GM23338 (cell line): ENCODE measurements around the gene UNC5A. TPM values are rescaled to one million over a fixed set of nuclear protein-coding genes. Genes with fewer than 3 reads are reported as not detected.

Experiments
- ATAC-seq: fragments of 200-7000 bp; cut with Tn5 transposase; 3 replicates; pipeline ENCODE4 v1.9.1; 2020
- DNase-seq: peaks from one replicate; pipeline ENCODE4 v3.0.0-alpha.2; 2015; ENCODE audit warnings: low spot score
- H2AFZ ChIP-seq: fragments of 200-600 bp; sonication (generic); 2 replicates; pipeline ENCODE4 v1.8.0; 2016; ENCODE audit warnings: antibody characterized with exemption, mild to moderate bottlenecking, moderate library complexity
- H3F3A ChIP-seq: fragments of 200-600 bp; sonication (generic); replicated peaks from 2 replicates; pipeline ENCODE4 v1.8.0; 2017; ENCODE audit warnings: antibody characterized with exemption, mixed run types, low read depth
- H3K27ac ChIP-seq: fragments of 200-600 bp; sonication (generic); 2 replicates; pipeline ENCODE4 v1.6.1; 2016; ENCODE audit warnings: low read depth
- H3K27me3 ChIP-seq: fragments of 200-600 bp; sonication (generic); 2 replicates; pipeline ENCODE4 v1.8.0; 2016; ENCODE audit warnings: mild to moderate bottlenecking, mixed run types, moderate library complexity; ENCODE audit not compliant: insufficient read depth
- H3K36me3 ChIP-seq: fragments of 200-600 bp; sonication (generic); 2 replicates; pipeline ENCODE4 v1.8.0; 2016; ENCODE audit warnings: mild to moderate bottlenecking; ENCODE audit not compliant: insufficient read depth
- H3K4me1 ChIP-seq: fragments of 200-600 bp; sonication (generic); 2 replicates; pipeline ENCODE4 v1.8.0; 2016; ENCODE audit warnings: mild to moderate bottlenecking, moderate library complexity; ENCODE audit not compliant: insufficient read depth
- H3K4me2 ChIP-seq: fragments of 200-600 bp; sonication (generic); 2 replicates; pipeline ENCODE4 v1.7.1; 2017; ENCODE audit warnings: mixed run types
- H3K4me3 ChIP-seq: fragments of 200-600 bp; sonication (generic); 2 replicates; pipeline ENCODE4 v1.6.1; 2016; ENCODE audit warnings: mixed run types
- H3K79me2 ChIP-seq: fragments of 200-600 bp; sonication (generic); replicated peaks from 2 replicates; pipeline ENCODE4 v1.8.0; 2017; ENCODE audit warnings: mild to moderate bottlenecking; ENCODE audit not compliant: insufficient read depth
- H3K9me2 ChIP-seq: fragments of 200-600 bp; sonication (generic); 2 replicates; pipeline ENCODE4 v1.8.0; 2017; ENCODE audit not compliant: insufficient read depth
- H4K20me1 ChIP-seq: fragments of 200-600 bp; sonication (generic); replicated peaks from 2 replicates; pipeline ENCODE4 v1.8.0; 2017; ENCODE audit warnings: mild to moderate bottlenecking; ENCODE audit not compliant: insufficient read depth
- H3K27ac Mint-ChIP-seq: 2 replicates; pipeline ENCODE4 v1.8.0; 2020; ENCODE audit warnings: inconsistent platforms, mild to moderate bottlenecking, moderate library complexity, mixed read lengths
- H3K27me3 Mint-ChIP-seq: 3 replicates; pipeline ENCODE4 v1.8.0; 2022; ENCODE audit warnings: low read depth, mild to moderate bottlenecking, moderate library complexity, mixed read lengths, inconsistent platforms; ENCODE audit not compliant: insufficient read depth, poor library complexity
- H3K36me3 Mint-ChIP-seq: 3 replicates; pipeline ENCODE4 v1.8.0; 2021; ENCODE audit warnings: low read depth, mild to moderate bottlenecking, inconsistent platforms, moderate library complexity, mixed read lengths
- H3K4me1 Mint-ChIP-seq: 3 replicates; pipeline ENCODE4 v1.8.0; 2020; ENCODE audit warnings: mild to moderate bottlenecking, inconsistent platforms, mixed read lengths
- H3K4me3 Mint-ChIP-seq: 3 replicates; pipeline ENCODE4 v1.8.0; 2021; ENCODE audit warnings: moderate library complexity, mild to moderate bottlenecking, inconsistent platforms, mixed read lengths
- H3K9me3 Mint-ChIP-seq: 3 replicates; pipeline ENCODE4 v1.8.0; 2020; ENCODE audit warnings: moderate library complexity, mild to moderate bottlenecking, inconsistent platforms, mixed read lengths
- CREB1 ChIP-seq: fragments of 250-450 bp; sonication (Bioruptor Pico); IDR thresholded peaks from 2 replicates; pipeline ENCODE4 v1.5.0; 2020; ENCODE audit warnings: low read depth, mild to moderate bottlenecking, moderate library complexity
- CTCF ChIP-seq, 2 experiments: fragments of 200-600 bp in 1 of 2; sonication (generic) in 1 of 2; conservative IDR thresholded peaks; 2 replicates each; pipeline versions ENCODE4 v1.5.1 to v1.6.1; 2016 to 2017; ENCODE audit warnings: antibody characterized with exemption in 2 of 2, low read depth in 2 of 2, mild to moderate bottlenecking in 2 of 2, moderate library complexity in 1 of 2
- POLR2AphosphoS5 ChIP-seq: IDR thresholded peaks from 2 replicates; pipeline ENCODE4 v1.6.1; 2016; ENCODE audit warnings: antibody characterized with exemption, low read depth
- STAT1 ChIP-seq: IDR thresholded peaks from one replicate; pipeline ENCODE4 v1.6.1; 2016; ENCODE audit warnings: antibody characterized with exemption; ENCODE audit not compliant: unreplicated experiment
- ZNF114 ChIP-seq: fragments of 250-450 bp; sonication (Bioruptor Pico); IDR thresholded peaks from 2 replicates; pipeline ENCODE4 v1.5.0; 2020; ENCODE audit warnings: mild to moderate bottlenecking, moderate library complexity
- ZNF462 ChIP-seq: fragments of 250-450 bp; sonication (Bioruptor Pico); IDR thresholded peaks from 2 replicates; pipeline ENCODE4 v1.5.0; 2020; ENCODE audit warnings: mild to moderate bottlenecking, moderate library complexity
- polyA plus RNA-seq: library from polyadenylated mRNA; unstranded; fragments of >200 nt; fragmentation: Nextera tagmentation; extraction: Ambion mirVana; gene quantifications from 2 replicates; pipeline ENCODE4 v1.2.1, GENCODE V29; 2016
- total RNA-seq: library from RNA; depleted of rRNA; stranded (reverse); fragments of >200 nt; shearing (Covaris generic); gene quantifications from 2 replicates; pipeline ENCODE4 v1.2.3, GENCODE V29; 2014

UNC5A gene
- total and polyA plus RNA-seq, 2 experiments from 2014 or later, result 0.92 to 3.9 TPM

- H3K36me3 ChIP-seq, result no peaks in the 10 kb centered on the region
- no peaks in the 10 kb centered on the region for H3K27me3 ChIP-seq
- TF ChIP-seq POLR2AphosphoS5 (no peak), CREB1 (CRISPR knock-in tag) (no peak), ZNF114 (CRISPR knock-in tag) (no peak), CTCF (conservative IDR thresholded peaks at IDR 0.05; ENCODE audit: low read depth in 2 of 2) (no peak), STAT1 (no peak), ZNF462 (no peak)
- H3F3A ChIP-seq, result no peaks in the 10 kb centered on the region
- no peak overlapping the region for H3K4me2 ChIP-seq
- no peak overlapping the region for H2AFZ ChIP-seq
- H3K36me3 Mint-ChIP-seq, result no peaks in the 10 kb centered on the region
- H3K4me3 Mint-ChIP-seq, result no peak overlapping the region
- peaks cover 20% of the 10 kb centered on the region for H3K4me1 Mint-ChIP-seq
- no peaks in the 10 kb centered on the region for H4K20me1 ChIP-seq
- DNase-seq, result no peak
- H3K9me2 ChIP-seq, result no peaks in the 10 kb centered on the region
- peaks cover 15% of the 10 kb centered on the region; the same call in 1 of the 2 replicates for H3K4me1 ChIP-seq
- H3K27ac ChIP-seq, result no peak overlapping the region
- peaks cover 21% of the 10 kb centered on the region for H3K27me3 Mint-ChIP-seq
- ATAC-seq, result no peak
- no peak overlapping the region for H3K27ac Mint-ChIP-seq
- H3K79me2 ChIP-seq, result no peaks in the 10 kb centered on the region
- H3K4me3 ChIP-seq, result no peak overlapping the region
- H3K9me3 Mint-ChIP-seq, result no peaks in the 10 kb centered on the region
Observed at GRCh38 chr5:176859916-176860315, 49.6 kb downstream of the UNC5A start.
